Measurements from ENCODE around the gene DGKG. TPM values are rescaled to one million over a fixed set of nuclear protein-coding genes. Genes with fewer than 3 reads are reported as not detected.

Gene DGKG
- total RNA-seq, 3 donors from 2014 or later (not counting 1 experiment from before 2014, with no cell fraction given): 0.25 to 1.6 (median 0.63) TPM

- no peaks in the 10 kb centered on the region for H3K36me3 Mint-ChIP-seq
- Histone ChIP-seq H3K9me3 (ENCODE audit: control insufficient read depth, insufficient read depth, low read length) (no peaks in the 10 kb centered on the region), H3K4me3 (ENCODE audit: low read length) (no peak overlapping the region), H3K4me1 (ENCODE audit: control insufficient read depth, insufficient read depth, low read length) (peaks cover 11% of the 10 kb centered on the region), H3K27ac (ENCODE audit: low read length) (no peak overlapping the region), H3K27me3 (ENCODE audit: control insufficient read depth, insufficient read depth, low read length) (peaks cover 30% of the 10 kb centered on the region), H3K36me3 (ENCODE audit: control insufficient read depth, insufficient read depth, low read length) (no peaks in the 10 kb centered on the region)
- intact Hi-C loops (cut with micrococcal nuclease): no loop called here
- H3K9me3 Mint-ChIP-seq: no peaks in the 10 kb centered on the region
- no peak overlapping the region for H3K27ac Mint-ChIP-seq
- DNase-seq: no peak
- ATAC-seq: no peak
- TF ChIP-seq, protein P1, sequence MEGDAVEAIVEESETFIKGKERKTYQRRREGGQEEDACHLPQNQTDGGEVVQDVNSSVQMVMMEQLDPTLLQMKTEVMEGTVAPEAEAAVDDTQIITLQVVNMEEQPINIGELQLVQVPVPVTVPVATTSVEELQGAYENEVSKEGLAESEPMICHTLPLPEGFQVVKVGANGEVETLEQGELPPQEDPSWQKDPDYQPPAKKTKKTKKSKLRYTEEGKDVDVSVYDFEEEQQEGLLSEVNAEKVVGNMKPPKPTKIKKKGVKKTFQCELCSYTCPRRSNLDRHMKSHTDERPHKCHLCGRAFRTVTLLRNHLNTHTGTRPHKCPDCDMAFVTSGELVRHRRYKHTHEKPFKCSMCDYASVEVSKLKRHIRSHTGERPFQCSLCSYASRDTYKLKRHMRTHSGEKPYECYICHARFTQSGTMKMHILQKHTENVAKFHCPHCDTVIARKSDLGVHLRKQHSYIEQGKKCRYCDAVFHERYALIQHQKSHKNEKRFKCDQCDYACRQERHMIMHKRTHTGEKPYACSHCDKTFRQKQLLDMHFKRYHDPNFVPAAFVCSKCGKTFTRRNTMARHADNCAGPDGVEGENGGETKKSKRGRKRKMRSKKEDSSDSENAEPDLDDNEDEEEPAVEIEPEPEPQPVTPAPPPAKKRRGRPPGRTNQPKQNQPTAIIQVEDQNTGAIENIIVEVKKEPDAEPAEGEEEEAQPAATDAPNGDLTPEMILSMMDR (IDR thresholded peaks at IDR 0.05): no peak
- H3K27me3 Mint-ChIP-seq (ENCODE audit: low read depth in 2 of 2): peaks cover 45 to 56% of the 10 kb centered on the region in 2 donors
- WGBS (ENCODE audit: insufficient coverage): 40% methylated on average over 10 of the region's 10 CpGs
- peaks cover 0 to 6% of the 10 kb centered on the region in 2 donors for H3K4me1 Mint-ChIP-seq
- no peak overlapping the region for H3K4me3 Mint-ChIP-seq
Observed at GRCh38 chr3:186194451-186194811, 167.6 kb downstream of the DGKG start.

- Mint-ChIP-seq H3K9me3 (no peaks in the 10 kb centered on the region), H3K27ac (no peak overlapping the region), H3K27me3 (ENCODE audit: low read depth in 2 of 2) (peaks cover 45 to 56% of the 10 kb centered on the region in 2 donors), H3K36me3 (no peaks in the 10 kb centered on the region), H3K4me1 (peaks cover 0 to 6% of the 10 kb centered on the region in 2 donors), H3K4me3 (no peak overlapping the region)
- Histone ChIP-seq H3K9me3 (ENCODE audit: control insufficient read depth, insufficient read depth, low read length) (no peaks in the 10 kb centered on the region), H3K27ac (ENCODE audit: low read length) (no peak overlapping the region), H3K36me3 (ENCODE audit: control insufficient read depth, insufficient read depth, low read length) (no peaks in the 10 kb centered on the region), H3K4me3 (ENCODE audit: low read length) (no peak overlapping the region), H3K4me1 (ENCODE audit: control insufficient read depth, insufficient read depth, low read length) (peaks cover 11% of the 10 kb centered on the region), H3K27me3 (ENCODE audit: control insufficient read depth, insufficient read depth, low read length) (peaks cover 30% of the 10 kb centered on the region)
- TF ChIP-seq, protein P1 (IDR thresholded peaks at IDR 0.05): no peak
- intact Hi-C loops (cut with micrococcal nuclease): no loop called here
- no peak for DNase-seq
- no peak for ATAC-seq
- 16% methylated on average over 75 of the region's 75 CpGs for WGBS (ENCODE audit: insufficient coverage)
Observed at GRCh38 chr3:186193534-186194450, 168.2 kb downstream of the DGKG start.

GRCh38 chr3:186192823-186193222 is 169.2 kb downstream of the DGKG start:
- H3K27me3 ChIP-seq (ENCODE audit: control insufficient read depth, insufficient read depth, low read length): peaks cover 26% of the 10 kb centered on the region
- H3K27me3 Mint-ChIP-seq (ENCODE audit: low read depth in 2 of 2): peaks cover 45 to 56% of the 10 kb centered on the region in 2 donors
- no peaks in the 10 kb centered on the region for H3K9me3 ChIP-seq (ENCODE audit: control insufficient read depth, insufficient read depth, low read length)
- ATAC-seq (no peak), DNase-seq (no peak)
- WGBS (ENCODE audit: insufficient coverage): 89% methylated on average over 4 of the region's 6 CpGs
- H3K4me1 ChIP-seq (ENCODE audit: control insufficient read depth, insufficient read depth, low read length): peaks cover 11% of the 10 kb centered on the region
- H3K4me3 ChIP-seq (ENCODE audit: low read length): no peak overlapping the region
- H3K27ac ChIP-seq (ENCODE audit: low read length): no peak overlapping the region
- H3K9me3 Mint-ChIP-seq: no peaks in the 10 kb centered on the region
- intact Hi-C loops (cut with micrococcal nuclease): no loop called here
- H3K36me3 ChIP-seq (ENCODE audit: control insufficient read depth, insufficient read depth, low read length): no peaks in the 10 kb centered on the region
- TF ChIP-seq, protein P1 (IDR thresholded peaks at IDR 0.05): no peak
- H3K4me1 Mint-ChIP-seq: peaks cover 0 to 6% of the 10 kb centered on the region in 2 donors
- no peak overlapping the region for H3K27ac Mint-ChIP-seq
- H3K4me3 Mint-ChIP-seq: no peak overlapping the region
- H3K36me3 Mint-ChIP-seq: no peaks in the 10 kb centered on the region
